HepG2 (cell line): ENCODE measurements around the gene STK11. TPM values are rescaled to one million over a fixed set of nuclear protein-coding genes. Genes with fewer than 3 reads are reported as not detected.

Experiments used
- ARNT2 ChIP-seq: sonication (generic); formaldehyde crosslinking; IDR thresholded peaks from 2 replicates; pipeline ENCODE4 v1.8.0; 2022; ENCODE audit warnings: mild to moderate bottlenecking, low read depth, missing genetic modification reagents, moderate library complexity
- ATF5 ChIP-seq: sonication (generic); formaldehyde crosslinking; IDR thresholded peaks from 2 replicates; pipeline ENCODE4 v1.4.0; 2020; ENCODE audit warnings: mild to moderate bottlenecking, low read depth, missing genetic modification reagents
- GATAD1 ChIP-seq: IDR thresholded peaks from 2 replicates; pipeline ENCODE4 v1.6.1; 2016; ENCODE audit warnings: missing genetic modification reagents, missing compliant biosample characterization
- GLI4 ChIP-seq: sonication (generic); formaldehyde crosslinking; IDR thresholded peaks from 2 replicates; pipeline ENCODE4 v1.5.1; 2020; ENCODE audit warnings: missing genetic modification reagents, mild to moderate bottlenecking, moderate library complexity, borderline replicate concordance
- GPBP1L1 ChIP-seq: sonication (generic); formaldehyde crosslinking; IDR thresholded peaks from 2 replicates; pipeline ENCODE4 v1.5.0; 2020; ENCODE audit warnings: mild to moderate bottlenecking, missing genetic modification reagents
- GTF2F1 ChIP-seq: fragments of 150-350 bp; IDR thresholded peaks from 2 replicates; pipeline ENCODE4 v1.6.1; 2014; ENCODE audit warnings: low read length
- IKZF5 ChIP-seq: IDR thresholded peaks from 2 replicates; pipeline ENCODE4 v1.6.1; 2018; ENCODE audit warnings: missing genetic modification reagents, mild to moderate bottlenecking, missing compliant biosample characterization
- KDM1A ChIP-seq: IDR thresholded peaks from 2 replicates; pipeline ENCODE4 v1.6.1; 2016; ENCODE audit warnings: missing compliant biosample characterization
- MTA3 ChIP-seq: sonication (generic); formaldehyde crosslinking; IDR thresholded peaks from 2 replicates; pipeline ENCODE4 v1.4.0; 2020; ENCODE audit warnings: missing genetic modification reagents
- NBN ChIP-seq: fragments of 450-650 bp; conservative IDR thresholded peaks from 2 replicates; pipeline ENCODE4 v1.6.1; 2017
- NR3C1 ChIP-seq: sonication (generic); formaldehyde crosslinking; IDR thresholded peaks from 2 replicates; pipeline ENCODE4 v1.4.0; 2020; ENCODE audit warnings: missing genetic modification reagents
- RCOR2 ChIP-seq: IDR thresholded peaks from 2 replicates; pipeline ENCODE4 v1.6.1; 2016; ENCODE audit warnings: missing biosample characterization, missing genetic modification reagents
- THAP7 ChIP-seq: sonication (generic); formaldehyde crosslinking; IDR thresholded peaks from 2 replicates; pipeline ENCODE4 v1.8.1; 2023; ENCODE audit warnings: mild to moderate bottlenecking, missing genetic modification reagents
- TOE1 ChIP-seq: sonication (generic); formaldehyde crosslinking; IDR thresholded peaks from 2 replicates; pipeline ENCODE4 v1.4.0; 2020; ENCODE audit warnings: mild to moderate bottlenecking, missing genetic modification reagents
- ZBTB2 ChIP-seq: sonication (generic); formaldehyde crosslinking; IDR thresholded peaks from 2 replicates; pipeline ENCODE4 v1.8.0; 2022; ENCODE audit warnings: low read depth, missing genetic modification reagents
- ZBTB25 ChIP-seq: IDR thresholded peaks from 2 replicates; pipeline ENCODE4 v1.6.1; 2018; ENCODE audit warnings: missing genetic modification reagents
- ZFP90 ChIP-seq: sonication (generic); formaldehyde crosslinking; IDR thresholded peaks from 2 replicates; pipeline ENCODE4 v1.8.0; 2022; ENCODE audit warnings: missing genetic modification reagents, mild to moderate bottlenecking, inconsistent platforms, borderline replicate concordance
- ZNF10 ChIP-seq: sonication (generic); formaldehyde crosslinking; IDR thresholded peaks from 2 replicates; pipeline ENCODE4 v1.4.0; 2020; ENCODE audit warnings: mild to moderate bottlenecking, low read depth, missing genetic modification reagents, borderline replicate concordance
- ZNF282 ChIP-seq: fragments of 450-650 bp; IDR thresholded peaks from 2 replicates; pipeline ENCODE4 v1.6.1; 2018; ENCODE audit not compliant: partially characterized antibody
- ZNF577 ChIP-seq: sonication (generic); formaldehyde crosslinking; IDR thresholded peaks from 2 replicates; pipeline ENCODE4 v1.4.0; 2020; ENCODE audit warnings: mild to moderate bottlenecking, low read depth, missing genetic modification reagents, borderline replicate concordance
- ZNF619 ChIP-seq: sonication (generic); formaldehyde crosslinking; IDR thresholded peaks from 2 replicates; pipeline ENCODE4 v1.4.0; 2020; ENCODE audit warnings: mild to moderate bottlenecking, missing genetic modification reagents
- ZNF768 ChIP-seq: sonication (generic); formaldehyde crosslinking; IDR thresholded peaks from 2 replicates; pipeline ENCODE4 v1.4.0; 2020; ENCODE audit warnings: missing genetic modification reagents
- ZNF788 ChIP-seq: sonication (generic); formaldehyde crosslinking; IDR thresholded peaks from 2 replicates; pipeline ENCODE4 v1.5.0; 2020; ENCODE audit warnings: mild to moderate bottlenecking, missing genetic modification reagents, borderline replicate concordance
- ZNF891 ChIP-seq: sonication (generic); formaldehyde crosslinking; IDR thresholded peaks from 2 replicates; pipeline ENCODE4 v1.5.0; 2020; ENCODE audit warnings: mild to moderate bottlenecking, missing genetic modification reagents
- polyA plus RNA-seq, 8 experiments: library from polyadenylated mRNA; depleted of rRNA in 3 of 8; stranded (reverse) in 7 of 8; unstranded in 1 of 8; fragments of >200 nt; fragmentation: Illumina TruSeq in 4 of 8; extraction: Trizol in 4 of 8; gene quantifications; 2 replicates each; pipeline versions ENCODE4 v1.2.1 to v1.2.3, GENCODE V29; 2011 to 2016; ENCODE audit warnings: low read depth in 4 of 8, missing spikeins in 1 of 8, mixed read lengths in 1 of 8; ENCODE audit not compliant: insufficient read depth in 1 of 8
- total RNA-seq, 5 experiments: library from RNA; depleted of rRNA; stranded (reverse); fragments of >200 nt; fragmentation: Illumina TruSeq; extraction: Trizol; gene quantifications; 2 replicates each; pipeline ENCODE4 v1.2.3, GENCODE V29; 2016; ENCODE audit warnings: low read depth in 1 of 5

The STK11 gene
- total and polyA plus RNA-seq, 2 of the 13 experiments (the other 11 are each of a cell fraction or from before 2014, with no cell fraction given): 27.5 to 43.6 TPM

- TF ChIP-seq ZBTB25 (CRISPR knock-in tag) (peak; percentile 83), ZNF619 (CRISPR knock-in tag) (no peak; the same call in 1 of the 2 replicates), IKZF5 (CRISPR knock-in tag) (peak; percentile 41; the same call in 1 of the 2 replicates), ZNF768 (CRISPR knock-in tag) (no peak), MTA3 (CRISPR knock-in tag) (no peak), ATF5 (no peak), ZNF10 (no peak), TOE1 (CRISPR knock-in tag) (no peak), RCOR2 (peak; percentile 94), ZNF891 (no peak), NBN (no peak), KDM1A (peak; percentile 84; the same call in 1 of the 2 replicates), NR3C1 (CRISPR knock-in tag) (no peak), ZNF788 (CRISPR knock-in tag) (peak; percentile 94), GATAD1 (peak; percentile 48; the same call in 1 of the 2 replicates), GLI4 (no peak), GTF2F1 (0 out of 2 replicates have a peak, but pooled peaks have one; percentile 31), ZNF282 (no peak), THAP7 (peak; percentile 88; the same call in 1 of the 2 replicates), GPBP1L1 (CRISPR knock-in tag) (no peak), ARNT2 (peak; percentile 69; the same call in 1 of the 2 replicates), ZNF577 (CRISPR knock-in tag) (no peak), ZBTB2 (CRISPR knock-in tag) (peak; percentile 59; the same call in 1 of the 2 replicates), ZFP90 (CRISPR knock-in tag) (0 out of 2 replicates have a peak, but pooled peaks have one; percentile 21)
These were observed 39.3 kb downstream of the STK11 start (continued) for GRCh38 chr19:1244693-1245451.
